ENCODE data around the gene TPRN. TPM values are rescaled to one million over a fixed set of nuclear protein-coding genes. Genes with fewer than 3 reads are reported as not detected.

Gene TPRN
- total RNA-seq, 1 donor from 2014 or later: 10.6 TPM

GRCh38 chr9:137189297-137190295, 10.9 kb downstream of the TPRN start:
- DNase-seq (ENCODE audit: low read depth): no peak

GRCh38 chr9:137188490-137189296, 11.8 kb downstream of the TPRN start, which contains the start of the genes ANAPC2 and SSNA1:
Gene ANAPC2, minus strand, starts transcription at chr9:137188560. Its CDS starts 28 bp downstream, at chr9:137188532.
Gene SSNA1, plus strand, starts transcription at chr9:137188676. Its CDS starts 51 bp downstream, at chr9:137188727.
- DNase-seq (ENCODE audit: low read depth): peak; percentile 79

GRCh38 chr9:137188086-137188489, 12.5 kb downstream of the TPRN start:
- no peak for DNase-seq (ENCODE audit: low read depth)

- no peak for DNase-seq (ENCODE audit: low read depth)
Observed at GRCh38 chr9:137187386-137187785, 13.2 kb downstream of the TPRN start.

- DNase-seq (ENCODE audit: low read depth): no peak
Observed at GRCh38 chr9:137186385-137186784, 14.2 kb downstream of the TPRN start.

GRCh38 chr9:137185921-137186320, 14.6 kb downstream of the TPRN start:
- DNase-seq (ENCODE audit: low read depth): no peak

GRCh38 chr9:137184881-137185660, 15.5 kb downstream of the TPRN start:
- no peak for DNase-seq (ENCODE audit: low read depth)

GRCh38 chr9:137183980-137184595, 16.5 kb downstream of the TPRN start:
- no peak for DNase-seq (ENCODE audit: low read depth)

GRCh38 chr9:137182836-137183235, 17.7 kb downstream of the TPRN start:
- DNase-seq (ENCODE audit: low read depth): no peak

GRCh38 chr9:137181680-137182079, 18.9 kb downstream of the TPRN start:
- DNase-seq (ENCODE audit: low read depth): no peak

- no peak for DNase-seq (ENCODE audit: low read depth)
Observed at GRCh38 chr9:137180491-137180890, 20.1 kb downstream of the TPRN start.

- DNase-seq (ENCODE audit: low read depth): no peak
Observed at GRCh38 chr9:137179761-137180160, 20.8 kb downstream of the TPRN start.

GRCh38 chr9:137178939-137179630, 21.5 kb downstream of the TPRN start:
- no peak for DNase-seq (ENCODE audit: low read depth)

GRCh38 chr9:137178201-137178938, 22.2 kb downstream of the TPRN start:
- no peak for DNase-seq (ENCODE audit: low read depth)

- peak; percentile 34 for DNase-seq (ENCODE audit: low read depth)
Observed at GRCh38 chr9:137176302-137177182, 24.0 kb downstream of the TPRN start.

- no peak for DNase-seq (ENCODE audit: low read depth)
Observed at GRCh38 chr9:137175345-137175961, 25.1 kb downstream of the TPRN start.

GRCh38 chr9:137174722-137175293, 25.7 kb downstream of the TPRN start:
- DNase-seq (ENCODE audit: low read depth): no peak
